Colon (tissue), 2 donors: ENCODE measurements around the gene BPIFB1.

Experiments used
- FAIRE-seq: peaks from 2 replicates; lab custom pipeline; 2012; peaks lifted over from hg19 to GRCh38; lab: Jason Lieb, UNC
- donor health status: control.
- donor health status: control.

Gene BPIFB1

GRCh38 chr20:33328157-33329137 is 45.4 kb downstream of the BPIFB1 start:
- no peak for FAIRE-seq

GRCh38 chr20:33332905-33333456 is 50.0 kb downstream of the BPIFB1 start:
- FAIRE-seq, result no peak

- no peak for FAIRE-seq
Measured at GRCh38 chr20:33333616-33334015, 50.6 kb downstream of the BPIFB1 start.

GRCh38 chr20:33334111-33334510 is 51.1 kb downstream of the BPIFB1 start:
- FAIRE-seq, result no peak

GRCh38 chr20:33336375-33336774 is 53.4 kb downstream of the BPIFB1 start:
- no peak for FAIRE-seq

DNA sequence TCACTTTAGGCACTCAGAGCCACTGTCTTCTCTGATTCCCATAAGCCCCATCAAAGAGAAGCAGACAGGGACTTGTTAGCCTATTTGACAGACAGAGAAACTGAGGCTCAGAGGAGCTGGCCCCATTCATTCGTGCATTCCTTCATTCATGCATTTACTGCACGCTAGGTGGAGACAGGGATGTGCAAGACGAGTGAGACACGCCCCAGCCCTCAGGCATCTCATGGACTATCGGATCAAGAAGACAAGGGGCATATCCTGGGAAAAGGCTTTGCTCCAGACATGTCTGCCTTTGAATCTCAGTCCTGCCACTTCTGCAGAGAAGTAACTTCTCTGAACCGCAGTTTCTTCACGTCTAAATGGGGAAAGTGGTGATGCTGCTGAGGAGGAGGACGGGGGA is 54.1 kb downstream of the BPIFB1 start:
- FAIRE-seq, result no peak

DNA sequence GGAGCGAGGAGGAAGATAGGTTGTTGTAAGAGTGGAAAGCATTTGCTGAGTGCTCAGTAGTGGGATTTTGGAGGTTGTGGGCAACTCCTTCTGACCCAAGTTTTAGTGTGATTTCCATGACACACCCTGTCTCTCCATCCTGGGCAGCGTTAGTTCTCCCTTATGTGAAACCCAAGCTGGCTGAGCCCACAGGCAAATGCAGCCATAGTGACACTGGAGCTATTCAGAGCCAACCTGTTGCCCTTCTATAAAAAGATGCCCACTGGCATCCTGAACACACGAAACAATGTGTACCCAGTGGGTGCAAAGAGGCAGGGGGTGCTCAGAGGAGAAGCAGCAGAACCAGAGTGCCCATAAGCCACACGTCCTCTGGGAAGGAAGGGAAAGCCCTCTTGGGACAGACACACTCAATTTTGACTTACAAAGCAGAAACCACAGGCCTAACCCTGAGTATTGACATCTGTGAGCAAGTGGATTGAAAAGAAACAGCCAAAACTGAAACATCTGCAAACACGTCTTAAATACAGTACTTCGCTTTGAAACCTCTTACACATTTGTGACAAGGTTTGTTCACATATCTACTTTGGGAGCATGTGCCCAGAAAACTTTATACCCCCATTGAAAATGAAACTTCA is 54.6 kb downstream of the BPIFB1 start:
- FAIRE-seq, result no peak

GRCh38 chr20:33338467-33339258 is 55.6 kb downstream of the BPIFB1 start:
- FAIRE-seq, result no peak

- no peak for FAIRE-seq
Measured at GRCh38 chr20:33339515-33340058, 56.6 kb downstream of the BPIFB1 start.

DNA sequence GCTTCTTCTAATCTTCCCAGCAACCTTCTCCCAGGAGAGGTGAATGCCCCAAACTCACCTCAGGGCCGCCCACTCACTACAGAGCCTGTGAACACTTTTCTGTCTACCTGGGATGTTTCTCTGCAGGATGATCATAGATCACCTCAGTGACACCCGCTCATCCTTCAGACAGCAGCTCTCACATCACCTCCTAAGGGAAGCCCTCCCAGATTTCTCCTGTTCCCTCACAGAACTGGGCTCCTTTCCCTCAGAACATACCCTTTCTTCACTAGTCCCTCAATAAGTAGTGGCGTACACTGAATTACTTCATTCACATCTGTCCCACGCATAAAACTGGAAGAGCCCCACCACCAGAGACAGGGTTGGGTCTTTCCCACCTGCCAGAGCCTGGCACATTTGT is 60.5 kb downstream of the BPIFB1 start:
- no peak for FAIRE-seq

DNA sequence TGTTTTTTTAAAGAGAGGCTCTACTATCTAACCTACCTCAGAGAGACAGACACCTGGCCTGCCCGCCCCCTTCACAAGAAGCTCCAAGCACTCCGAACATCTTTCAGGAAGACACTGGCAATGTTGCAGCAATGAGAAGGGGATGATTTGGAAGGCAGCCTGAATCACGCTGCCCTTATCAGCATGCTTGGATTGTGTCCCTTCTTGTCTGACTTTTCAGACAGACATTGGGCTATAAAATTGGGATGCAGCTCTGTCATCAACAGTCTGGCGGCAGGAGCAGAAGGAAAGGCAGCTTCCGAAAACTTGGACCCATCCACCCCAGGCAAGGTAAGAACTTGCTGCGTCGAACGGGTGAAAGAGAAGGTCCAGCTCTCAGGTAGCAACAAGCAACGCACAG is 62.3 kb downstream of the BPIFB1 start:
- FAIRE-seq, result no peak

DNA sequence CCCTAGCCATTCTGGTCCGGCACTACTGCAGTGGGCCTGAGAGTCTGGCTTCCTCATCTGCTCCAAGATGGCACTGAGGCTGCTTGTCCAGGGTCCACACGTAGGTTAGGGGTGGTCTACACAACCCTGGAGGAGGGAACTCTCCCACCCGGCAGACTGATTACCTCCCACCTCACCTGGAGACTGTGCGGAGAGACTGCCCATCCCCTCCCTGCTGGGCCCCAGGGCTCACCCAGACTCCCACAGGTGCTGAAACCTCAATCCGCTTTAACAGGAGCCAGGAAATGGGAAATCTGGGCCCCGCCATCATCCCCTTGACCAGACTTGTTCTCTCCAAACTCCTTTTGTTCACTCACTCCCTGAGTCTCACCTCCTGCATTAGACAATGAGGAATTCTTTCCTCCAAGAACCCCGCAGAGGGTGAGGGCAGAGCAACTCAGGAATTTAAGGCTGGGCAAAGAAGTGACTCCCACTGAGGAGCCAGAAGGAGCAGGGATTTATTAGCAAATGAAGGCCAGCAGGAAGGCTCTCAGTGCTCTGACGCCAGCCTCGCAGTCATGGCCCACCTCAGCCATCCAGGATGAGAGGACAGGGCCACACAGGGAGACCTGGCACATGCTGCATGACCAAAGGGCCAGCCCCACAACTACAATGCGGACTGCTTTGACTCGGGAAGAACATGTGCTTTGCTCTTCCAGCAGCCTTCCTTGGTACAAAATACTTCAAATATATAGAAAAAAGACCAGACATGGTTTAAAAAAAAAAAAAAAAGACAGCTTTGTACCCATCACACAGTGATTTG is 65.3 kb downstream of the BPIFB1 start:
- FAIRE-seq, result no peak

DNA sequence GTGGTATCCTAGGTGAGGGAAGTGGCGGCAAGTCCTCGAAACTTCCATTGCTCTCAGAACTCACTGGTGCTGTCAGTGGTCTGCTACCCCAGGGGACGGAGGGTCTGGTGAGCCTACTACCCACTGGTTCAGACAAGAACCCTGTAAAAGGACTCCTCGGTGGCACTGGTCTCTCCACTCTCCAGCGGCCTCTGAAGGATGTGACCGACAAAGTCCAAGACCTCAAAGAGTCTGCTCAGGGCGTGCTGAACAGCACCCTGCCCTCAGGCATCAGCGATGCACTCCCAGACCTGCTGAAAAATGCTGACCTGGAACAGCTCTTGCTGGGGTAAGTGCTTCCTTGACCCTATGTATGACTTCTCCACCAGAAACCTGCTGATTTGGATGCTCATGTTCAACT is 66.5 kb downstream of the BPIFB1 start:
- FAIRE-seq, result no peak

DNA sequence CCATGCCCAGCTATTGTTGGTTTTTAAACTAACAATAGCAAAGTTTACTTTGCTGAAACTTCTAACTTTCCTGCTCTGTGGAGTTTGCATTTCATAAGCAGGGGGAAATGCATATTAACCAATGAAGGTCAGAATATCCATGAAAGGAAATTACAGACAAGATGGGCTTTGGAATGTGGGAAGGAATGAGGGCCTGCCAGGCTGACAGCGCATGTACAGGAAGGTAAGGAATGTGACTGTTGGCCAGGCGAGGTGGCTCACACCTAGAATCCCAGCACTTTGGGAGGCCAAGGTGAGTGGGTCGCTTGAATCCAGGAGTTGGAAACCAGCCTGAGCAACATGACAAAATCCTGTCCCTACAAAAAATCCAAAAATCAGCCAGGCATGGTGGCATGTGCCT is 68.7 kb downstream of the BPIFB1 start:
- FAIRE-seq, result no peak

DNA sequence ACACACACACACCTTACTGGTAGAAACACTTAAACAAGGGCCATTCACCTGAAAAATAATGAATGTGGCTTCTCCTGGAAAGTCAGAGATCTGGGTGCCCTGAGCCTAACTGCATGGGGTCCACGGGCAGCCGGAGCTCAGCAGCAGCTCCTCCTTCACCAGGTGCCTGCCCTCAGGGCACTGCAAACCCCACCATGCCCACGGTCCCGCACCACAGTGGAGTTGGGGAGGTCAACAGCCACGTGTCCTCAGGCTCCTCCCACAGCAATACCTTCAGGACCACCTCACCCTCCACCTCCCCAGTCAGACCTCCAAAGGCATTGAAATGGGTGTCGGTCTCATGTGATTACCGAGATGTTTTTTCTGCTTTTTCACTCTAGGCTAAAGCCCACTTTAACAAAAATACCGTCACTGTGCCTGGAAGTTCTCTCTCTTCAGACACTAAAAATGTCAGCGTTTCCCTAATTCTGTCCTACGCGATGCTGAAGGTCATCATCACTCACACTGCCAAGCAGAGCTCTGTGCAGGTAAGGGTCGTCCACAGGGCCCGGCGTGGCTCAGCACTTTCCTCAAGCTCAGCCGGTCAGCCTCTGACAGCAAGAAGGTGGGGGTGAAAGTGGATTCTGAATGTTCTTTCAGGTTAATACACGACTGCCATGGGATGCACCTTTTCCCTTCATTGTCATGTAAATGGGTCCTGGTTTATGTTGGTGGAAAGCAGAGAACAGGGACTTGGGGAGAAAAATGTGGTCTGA is 69.4 kb downstream of the BPIFB1 start:
- no peak for FAIRE-seq

GRCh38 chr20:33353013-33353402 is 70.0 kb downstream of the BPIFB1 start:
- FAIRE-seq, result no peak
